SK-N-SH (cell line): Measurements from ENCODE around the gene GUCD1. TPM values are rescaled to one million over a fixed set of nuclear protein-coding genes. Genes with fewer than 3 reads are reported as not detected.
"Not testable (repeated sequence)": the region's sequence is repeated elsewhere in the genome, so short reads cannot be mapped to it uniquely, and the experiment has no call there.

Experiments used
- CTCF ChIA-PET: fragments of 300-600, 350-600 bp; formaldehyde crosslinking; extraction: SDS; loops from one replicate; lab custom pipeline; 2021; lab: Yijun Ruan, JAX
- POLR2A ChIA-PET: fragments of 350-600 bp; sonication (Branson Sonifier 250); formaldehyde crosslinking; extraction: SDS; loops from one replicate; lab custom pipeline; 2020; ENCODE audit warnings: antibody characterized with exemption, inconsistent platforms; lab: Yijun Ruan, JAX
- DNase-seq: peaks from one replicate; pipeline ENCODE4 v3.0.0; 2012
- H2AFZ ChIP-seq: fragments of 200-600 bp; sonication (generic); 2 replicates; pipeline ENCODE4 v1.8.1; 2016; ENCODE audit warnings: antibody characterized with exemption, mild to moderate bottlenecking, low read depth
- H3F3A ChIP-seq: fragments of 200-600 bp; sonication (generic); replicated peaks from 2 replicates; pipeline ENCODE3; 2016; ENCODE audit warnings: antibody characterized with exemption, mild to moderate bottlenecking; ENCODE audit not compliant: insufficient read depth
- H3K27ac ChIP-seq, 2 experiments: fragments of 200-500 bp in 1 of 2; fragments of 200-600 bp in 1 of 2; sonication (Bioruptor generic) in 1 of 2; sonication (generic), shearing (Covaris generic) in 1 of 2; 2 replicates each; pipeline versions ENCODE4 v1.5.1 to v1.6.1; 2014 to 2016; ENCODE audit warnings: low read depth in 2 of 2, inconsistent platforms in 1 of 2, low read length in 1 of 2, mild to moderate bottlenecking in 1 of 2, mixed read lengths in 1 of 2
- H3K27me3 ChIP-seq: fragments of 200-600 bp; sonication (generic), shearing (Covaris generic); 2 replicates; pipeline ENCODE4 v1.6.1; 2016; ENCODE audit warnings: mixed run types; ENCODE audit not compliant: insufficient read depth
- H3K36me3 ChIP-seq, 2 experiments: fragments of 200-500 bp in 1 of 2; fragments of 200-600 bp in 1 of 2; sonication (Bioruptor generic) in 1 of 2; sonication (generic) in 1 of 2; replicated peaks in 1 of 2; 2 replicates each; pipeline versions ENCODE3 to v1.5.1; 2014 to 2016; ENCODE audit warnings: low read length in 1 of 2, mild to moderate bottlenecking in 1 of 2; ENCODE audit not compliant: insufficient read depth in 2 of 2, control insufficient read depth in 1 of 2
- H3K4me1 ChIP-seq, 2 experiments: fragments of 200-500 bp in 1 of 2; fragments of 200-600 bp in 1 of 2; sonication (Bioruptor generic) in 1 of 2; sonication (generic), shearing (Covaris generic) in 1 of 2; 2 replicates each; pipeline versions ENCODE4 v1.5.1 to v1.6.1; 2014 to 2016; ENCODE audit warnings: low read depth in 1 of 2, low read length in 1 of 2, mixed run types in 1 of 2; ENCODE audit not compliant: insufficient read depth in 2 of 2, control insufficient read depth in 1 of 2
- H3K4me2 ChIP-seq: fragments of 200-600 bp; sonication (generic), shearing (Covaris generic); 2 replicates; pipeline ENCODE4 v1.6.1; 2017; ENCODE audit warnings: mixed run types
- H3K4me3 ChIP-seq, 2 experiments: fragments of 200-500 bp in 1 of 2; fragments of 200-600 bp in 1 of 2; sonication (Bioruptor generic) in 1 of 2; sonication (generic), shearing (Covaris generic) in 1 of 2; 2 replicates each; pipeline versions ENCODE4 v1.5.1 to v1.8.1; 2014 to 2016; ENCODE audit warnings: low read depth in 2 of 2, inconsistent platforms in 1 of 2, low read length in 1 of 2, mild to moderate bottlenecking in 1 of 2, mixed read lengths in 1 of 2, moderate library complexity in 1 of 2
- H3K79me2 ChIP-seq: fragments of 200-600 bp; sonication (generic); 2 replicates; pipeline ENCODE4 v1.8.1; 2017; ENCODE audit warnings: mild to moderate bottlenecking; ENCODE audit not compliant: insufficient read depth
- H3K9ac ChIP-seq: fragments of 200-600 bp; sonication (generic); 2 replicates; pipeline ENCODE4 v1.6.1; 2017; ENCODE audit warnings: mixed run types
- H3K9me2 ChIP-seq: fragments of 200-600 bp; sonication (generic); 2 replicates; pipeline ENCODE4 v1.6.1; 2017; ENCODE audit warnings: mixed run types
- H3K9me3 ChIP-seq: fragments of 200-600 bp; sonication (generic); 2 replicates; pipeline ENCODE4 v1.6.1; 2017; ENCODE audit warnings: mixed run types, mild to moderate bottlenecking, moderate library complexity
- H4K20me1 ChIP-seq: fragments of 200-600 bp; sonication (generic); 2 replicates; pipeline ENCODE4 v1.6.1; 2017; ENCODE audit warnings: mild to moderate bottlenecking, mixed run types; ENCODE audit not compliant: insufficient read depth
- CTCF ChIP-seq: fragments of 200-600 bp; sonication (generic); IDR thresholded peaks from 2 replicates; pipeline ENCODE4 v1.6.1; 2017; ENCODE audit warnings: antibody characterized with exemption, mild to moderate bottlenecking, moderate library complexity
- WGBS: methylation state at CpG from one replicate; pipeline ENCODE4 v1.1.6; 2017; ENCODE audit warnings: low lambda C conversion rate; 5-methylcytosine and 5-hydroxymethylcytosine counted together
- polyA plus RNA-seq, 3 experiments: library from polyadenylated mRNA; depleted of rRNA; stranded (reverse); fragments of >200 nt; gene quantifications; 2 replicates each; pipeline ENCODE4 v1.2.3, GENCODE V29; 2012

The GUCD1 gene
- polyA plus RNA-seq, 1 of the 3 experiments (the other 2 are of a cell fraction) = 71.0 TPM

- H3F3A ChIP-seq, H3K36me3 ChIP-seq, H3K27ac ChIP-seq, H3K9ac ChIP-seq, H3K4me3 ChIP-seq, H3K27me3 ChIP-seq, H3K4me2 ChIP-seq, CTCF ChIA-PET, H3K79me2 ChIP-seq, POLR2A ChIA-PET, H3K9me2 ChIP-seq, H2AFZ ChIP-seq, H4K20me1 ChIP-seq, H3K9me3 ChIP-seq: not testable (repeated sequence)
- DNase-seq = peak; percentile 36
- H3K4me1 ChIP-seq = peaks cover 0 to 19% of the 10 kb centered on the region in 2 experiments; a peak in 1 of 4 replicates
- TF ChIP-seq CTCF = peak; percentile 32
- WGBS = 48% methylated on average over 10 of the region's 18 CpGs
Observed at GRCh38 chr22:24603770-24604629, 49.1 kb upstream of the GUCD1 start.

GRCh38 chr22:24602847-24603769 lies 48.2 kb upstream of the GUCD1 start, which contains the start of gene GGT1:
TSS of gene GGT1 (plus strand) at chr22:24603193. CDS start at chr22:24611082, 7,889 bp downstream.
- CTCF ChIA-PET, H3K79me2 ChIP-seq, H3K27ac ChIP-seq, H3K36me3 ChIP-seq, POLR2A ChIA-PET, H3K4me2 ChIP-seq, DNase-seq, H2AFZ ChIP-seq, H3K9ac ChIP-seq, H3K27me3 ChIP-seq, H3K4me3 ChIP-seq, H3K9me3 ChIP-seq, H3K9me2 ChIP-seq, H4K20me1 ChIP-seq, H3F3A ChIP-seq: not testable (repeated sequence)
- peaks cover 0 to 19% of the 10 kb centered on the region in 2 experiments; a peak in 1 of 4 replicates for H3K4me1 ChIP-seq
- WGBS = 73% methylated on average over 12 of the region's 22 CpGs

GRCh38 chr22:24602105-24602749 lies 47.3 kb upstream of the GUCD1 start:
- H3K9me2 ChIP-seq, H3K27me3 ChIP-seq, H3K27ac ChIP-seq, H3K9ac ChIP-seq, H3K4me2 ChIP-seq, DNase-seq, POLR2A ChIA-PET, H4K20me1 ChIP-seq, H2AFZ ChIP-seq, H3K9me3 ChIP-seq, H3K4me3 ChIP-seq, H3K36me3 ChIP-seq, H3K79me2 ChIP-seq, H3F3A ChIP-seq: not testable (repeated sequence)
- peaks cover 0 to 19% of the 10 kb centered on the region in 2 experiments; a peak in 1 of 4 replicates for H3K4me1 ChIP-seq
- CTCF ChIA-PET = interaction anchor here (1.2 kb wide), 1 partner anchor 15 kb away, joined by 3 read pairs; no protein-coding TSS in a partner anchor
- WGBS = 91% methylated on average over 11 of the region's 11 CpGs
